SK-N-MC (cell line): Measurements from ENCODE around the gene GALM.

Experiments
- EZH2 ChIP-seq: fragments of 200-600 bp; sonication (generic); IDR thresholded peaks from one replicate; pipeline ENCODE4 v1.6.1; 2017; ENCODE audit warnings: antibody characterized with exemption
- POLR2AphosphoS5 ChIP-seq: IDR thresholded peaks from 2 replicates; pipeline ENCODE4 v1.6.1; 2012; ENCODE audit warnings: mild to moderate bottlenecking, low read depth, low read length, borderline replicate concordance

DNA sequence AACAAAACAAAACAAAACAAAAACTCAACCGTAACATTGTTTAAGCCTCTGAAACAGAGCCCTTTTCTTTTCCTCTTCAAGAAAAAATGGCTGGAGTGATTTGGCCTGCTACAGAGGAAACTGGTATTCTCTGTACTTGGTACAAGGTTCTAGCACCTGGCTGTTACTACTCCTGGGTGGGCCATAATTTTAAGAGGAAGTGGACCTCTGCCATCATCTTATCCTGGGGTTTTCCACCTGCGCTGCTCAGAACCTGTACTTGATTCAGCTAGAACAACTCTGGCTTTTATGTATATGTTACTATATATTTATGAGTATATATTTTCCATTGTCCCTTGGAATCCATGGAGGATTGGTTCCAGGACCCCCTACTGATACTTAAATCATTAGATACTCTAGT is 62.8 kb downstream of the GALM start:
- TF ChIP-seq EZH2, result no peak
- no peak for TF ChIP-seq POLR2AphosphoS5
